NCI-H2171 (cell line): ENCODE data around the gene NDUFAF5.

Source experiments
- DNase-seq: peaks from one replicate; lab custom pipeline; 2025; lab: John Stamatoyannopoulos, UW

The NDUFAF5 gene

DNA sequence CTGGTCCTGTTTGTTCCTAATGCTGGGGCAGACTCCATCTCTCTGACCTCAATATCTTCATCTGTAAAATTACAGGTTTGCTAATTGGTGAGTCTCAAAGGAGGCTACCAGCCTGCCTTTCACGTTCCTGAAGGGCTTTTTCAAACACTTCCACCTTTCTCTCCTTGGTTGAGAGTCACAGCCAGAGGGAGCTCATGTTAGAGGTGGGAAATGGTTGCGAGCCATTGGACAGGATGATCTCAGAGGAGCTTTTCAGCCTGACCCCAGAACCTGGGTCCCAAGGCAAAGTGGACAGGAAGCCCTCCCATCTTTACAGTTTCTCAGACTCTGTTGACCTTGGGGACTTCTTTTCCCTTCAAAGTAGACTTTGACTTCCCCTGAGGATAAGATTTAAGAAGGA, 37.6 kb downstream of the NDUFAF5 start:
- no peak for DNase-seq

DNA sequence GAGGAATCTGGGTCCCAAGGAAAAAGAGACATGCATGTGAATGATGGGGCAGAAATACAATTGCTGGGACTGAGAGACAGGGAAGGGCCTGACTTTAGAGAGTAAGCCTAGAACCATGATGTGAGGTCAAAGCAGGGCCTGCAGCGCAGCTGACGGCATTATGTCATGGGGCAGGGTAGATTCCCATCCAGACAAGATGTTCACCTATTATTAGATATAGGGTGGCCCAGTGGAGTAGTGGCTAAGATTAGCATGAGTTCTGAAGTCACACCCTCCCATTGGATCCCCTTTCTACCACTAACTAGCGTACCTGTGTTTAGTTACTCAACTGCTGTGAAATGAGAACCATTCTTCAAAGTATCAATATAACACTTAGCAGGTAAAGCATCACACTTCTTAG, 39.6 kb downstream of the NDUFAF5 start:
- DNase-seq: no peak

DNA sequence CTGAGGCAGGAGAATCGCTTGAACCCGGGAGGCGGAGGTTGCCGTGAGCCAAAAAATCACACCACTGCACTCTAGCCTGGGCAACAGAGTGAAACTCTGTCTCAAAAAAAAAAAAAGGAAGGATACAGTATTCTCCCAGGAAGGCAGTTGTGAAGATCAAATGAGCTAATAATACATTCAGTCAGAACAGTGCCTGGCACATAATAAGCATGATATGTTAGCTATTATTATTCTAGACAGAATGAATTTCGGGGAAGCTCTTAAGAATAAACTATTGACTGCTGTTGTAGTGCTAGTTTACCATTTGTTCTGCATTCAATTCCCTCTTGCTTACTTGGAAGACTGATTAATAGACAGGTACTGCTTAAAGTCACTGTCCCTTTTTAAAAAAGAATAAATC, 40.6 kb downstream of the NDUFAF5 start:
- no peak for DNase-seq

- DNase-seq: no peak
Measured at GRCh38 chr20:13831476-13831875, 46.6 kb downstream of the NDUFAF5 start.

- DNase-seq: no peak
Measured at GRCh38 chr20:13838664-13839063, 53.8 kb downstream of the NDUFAF5 start.

DNA sequence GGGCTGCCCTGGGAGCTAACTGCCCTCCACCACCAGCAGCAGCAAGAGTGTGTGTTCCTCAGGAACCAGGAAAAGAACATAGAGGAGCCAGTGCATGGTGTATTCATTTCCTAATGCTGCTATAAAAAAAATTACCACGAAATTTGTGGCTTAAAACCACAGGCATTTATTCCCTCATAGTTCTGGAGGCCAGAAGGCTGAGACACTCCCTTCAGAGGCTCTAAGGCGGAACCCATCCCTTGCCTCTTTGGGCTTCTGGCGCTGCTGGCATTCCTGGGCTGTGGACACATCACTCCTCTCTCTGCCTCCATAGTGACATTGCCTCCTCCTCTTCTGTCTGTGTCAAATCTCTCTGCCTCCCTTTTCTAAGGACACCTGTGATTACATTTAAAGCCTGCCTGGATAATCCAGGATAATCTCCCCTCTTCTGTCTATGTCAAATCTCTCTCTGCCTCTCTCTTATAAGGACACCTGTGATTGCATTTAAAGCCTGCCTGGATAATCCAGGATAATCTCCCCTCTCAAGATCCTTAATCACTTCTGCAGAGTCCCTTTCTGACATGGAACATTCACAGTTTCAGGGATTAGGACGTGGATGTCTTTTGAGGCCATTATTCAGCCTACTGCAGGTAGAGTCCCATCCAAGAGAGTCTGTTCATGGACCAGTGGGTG, 54.7 kb downstream of the NDUFAF5 start:
- DNase-seq: no peak

- DNase-seq: no peak
Measured at GRCh38 chr20:13840093-13840465, 55.3 kb downstream of the NDUFAF5 start.

GRCh38 chr20:13841206-13841605, 56.4 kb downstream of the NDUFAF5 start:
- DNase-seq: peak; percentile 40

DNA sequence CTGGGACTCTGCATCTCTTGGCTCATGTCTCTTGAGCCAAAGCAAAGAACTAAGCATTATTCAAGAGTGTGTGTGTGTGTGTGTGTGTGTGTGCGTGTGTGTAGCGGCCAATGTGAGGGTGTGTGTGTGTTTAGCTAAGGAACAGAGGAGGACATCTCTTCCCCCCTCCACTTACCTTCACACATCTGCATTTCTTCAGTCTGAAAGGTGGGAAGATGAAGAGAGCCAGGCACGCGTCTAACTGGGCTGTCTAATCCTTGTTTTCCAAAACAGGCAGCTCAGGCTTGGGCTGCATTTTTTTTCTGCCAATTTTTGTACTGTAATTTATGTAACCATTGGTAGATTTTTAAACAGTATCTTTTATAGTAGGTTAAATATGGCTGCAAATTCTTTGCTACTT, 59.5 kb downstream of the NDUFAF5 start:
- no peak for DNase-seq

DNA sequence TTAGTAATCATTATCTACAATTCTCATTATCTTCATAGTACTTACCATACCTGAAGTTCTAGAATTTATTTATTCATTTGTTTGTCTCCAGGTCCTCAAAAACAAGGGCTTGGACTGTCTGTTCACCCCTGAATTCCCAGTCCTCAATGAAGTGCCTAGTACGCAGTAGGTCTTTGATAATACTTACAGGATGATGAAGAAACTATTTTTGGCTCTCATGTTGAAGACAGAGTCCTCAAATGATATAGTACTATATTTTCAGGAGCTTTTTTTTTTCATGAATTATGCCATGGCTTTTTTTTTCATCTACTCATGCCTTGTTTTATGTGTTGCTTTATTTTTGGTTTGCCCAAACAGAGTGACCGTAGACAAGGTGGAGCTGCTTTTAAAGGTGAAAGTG, 66.5 kb downstream of the NDUFAF5 start:
- DNase-seq: no peak

DNA sequence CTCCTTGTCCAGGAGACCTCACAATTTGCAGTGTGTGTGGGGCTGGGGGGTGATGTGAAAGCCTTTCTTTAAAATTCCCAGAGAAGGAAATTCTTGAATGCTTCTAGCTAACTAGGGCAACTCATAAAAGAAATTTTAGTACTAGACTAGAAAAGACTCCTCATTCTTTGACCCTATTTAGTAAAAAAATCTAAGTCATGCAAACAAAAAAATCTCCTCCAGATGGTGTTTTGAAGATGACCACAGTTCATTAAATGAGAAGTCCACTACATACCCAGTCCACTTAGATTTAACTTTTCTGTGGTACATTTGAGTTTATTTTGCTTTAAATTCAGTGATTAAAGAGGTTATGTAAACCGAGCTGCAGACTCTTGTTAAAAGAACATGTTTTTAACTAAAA, 67.5 kb downstream of the NDUFAF5 start:
- no peak for DNase-seq

GRCh38 chr20:13855613-13856012, 70.8 kb downstream of the NDUFAF5 start:
- no peak for DNase-seq

- no peak for DNase-seq
Measured at GRCh38 chr20:13856354-13856753, 71.5 kb downstream of the NDUFAF5 start.

- DNase-seq: no peak
Measured at GRCh38 chr20:13857304-13857703, 72.5 kb downstream of the NDUFAF5 start.

DNA sequence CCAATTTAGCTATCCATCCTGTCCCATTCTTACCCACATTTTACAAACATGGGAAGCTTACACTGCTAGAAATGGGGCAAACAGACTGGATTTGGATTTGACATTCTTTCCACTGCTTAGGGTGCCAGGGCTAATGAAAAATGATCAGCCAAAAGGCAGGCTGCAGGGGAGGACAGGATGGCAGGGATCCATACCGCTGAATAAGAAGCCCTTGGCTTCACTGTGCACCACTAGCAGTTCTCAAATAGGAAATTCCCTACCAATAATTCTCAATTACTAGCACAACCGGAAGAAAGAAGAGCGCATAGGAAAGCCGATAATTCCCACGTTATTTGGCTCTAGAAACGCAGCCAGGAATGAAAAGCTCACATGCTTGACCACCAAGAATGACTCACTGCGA, 73.1 kb downstream of the NDUFAF5 start:
- DNase-seq: no peak

DNA sequence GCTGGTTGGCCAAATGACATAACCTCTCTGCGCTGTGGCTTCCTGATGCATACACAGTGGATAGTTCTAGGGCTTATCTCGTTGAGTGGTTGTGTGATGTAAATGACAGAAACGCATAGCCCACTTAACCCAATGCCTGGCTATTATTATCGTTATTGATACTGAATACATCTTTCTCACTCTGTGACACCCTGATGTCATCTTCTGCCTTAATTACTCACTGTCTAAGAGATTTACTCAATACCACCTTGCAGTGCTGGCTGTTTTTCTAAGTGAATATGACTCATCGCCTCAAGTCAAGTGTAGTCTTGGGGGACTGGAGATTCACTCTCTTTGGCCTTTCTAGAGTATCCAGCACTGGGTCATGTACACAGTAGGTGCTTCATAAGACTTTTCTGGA, 73.6 kb downstream of the NDUFAF5 start:
- DNase-seq: no peak

DNA sequence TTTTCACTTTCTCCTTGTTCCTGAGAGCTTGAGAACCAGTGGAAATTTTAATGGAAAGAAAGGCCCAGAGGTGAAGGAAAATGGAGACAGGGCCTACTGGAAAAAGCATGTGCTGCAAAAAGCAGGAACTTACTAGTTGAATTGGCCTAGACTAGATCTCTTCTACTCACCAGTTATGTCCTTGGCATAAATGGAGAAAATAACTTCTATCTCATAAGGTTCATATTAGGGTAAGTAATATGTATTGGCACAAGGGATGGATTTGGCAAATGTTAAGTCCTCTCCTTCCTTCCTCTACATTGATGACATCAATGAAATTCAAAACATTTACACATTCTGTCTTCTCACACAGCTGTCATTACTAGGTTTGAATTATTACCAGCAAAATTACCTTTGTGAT, 74.0 kb downstream of the NDUFAF5 start:
- DNase-seq: no peak

GRCh38 chr20:13862245-13862644, 77.4 kb downstream of the NDUFAF5 start:
- DNase-seq: no peak

DNA sequence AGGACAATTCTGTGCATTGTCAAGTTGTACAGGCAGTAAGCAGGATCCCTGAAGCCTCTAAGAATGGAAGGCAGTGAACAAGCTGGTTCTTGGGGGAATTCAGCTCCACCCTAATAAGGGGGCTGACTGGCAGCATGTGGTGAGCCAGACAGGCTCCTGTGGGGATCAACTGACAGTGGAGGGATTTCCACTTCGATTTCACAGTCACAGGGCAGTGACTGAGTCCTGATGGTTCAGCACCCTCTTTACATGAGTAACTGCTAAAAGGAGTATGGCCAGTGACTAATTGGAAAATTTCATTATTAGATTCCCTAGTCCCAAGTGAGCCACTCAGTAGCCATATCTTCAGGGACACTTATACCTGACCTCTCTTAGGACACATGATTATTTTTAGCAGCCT, 78.4 kb downstream of the NDUFAF5 start:
- no peak for DNase-seq

DNA sequence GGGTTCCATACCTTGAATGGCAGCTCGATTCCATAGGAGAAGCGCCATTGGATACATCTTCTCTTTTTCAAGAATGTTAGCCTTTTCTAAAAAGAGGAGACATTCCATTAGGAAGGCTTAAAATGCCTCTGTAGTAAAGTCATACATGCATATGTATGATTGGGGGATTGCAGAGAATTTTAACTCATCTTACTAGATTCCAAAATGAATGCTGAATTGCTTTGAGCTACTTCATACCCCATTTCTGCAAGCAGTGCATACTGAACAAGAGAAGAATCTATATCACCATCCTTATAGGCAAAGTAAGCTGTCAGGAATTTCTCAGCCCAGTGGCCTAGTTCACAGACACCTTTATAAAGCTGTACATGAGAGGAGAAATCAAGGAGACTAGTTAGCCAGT, 80.3 kb downstream of the NDUFAF5 start:
- DNase-seq: no peak

GRCh38 chr20:13865791-13866351, 81.0 kb downstream of the NDUFAF5 start:
- DNase-seq: no peak

DNA sequence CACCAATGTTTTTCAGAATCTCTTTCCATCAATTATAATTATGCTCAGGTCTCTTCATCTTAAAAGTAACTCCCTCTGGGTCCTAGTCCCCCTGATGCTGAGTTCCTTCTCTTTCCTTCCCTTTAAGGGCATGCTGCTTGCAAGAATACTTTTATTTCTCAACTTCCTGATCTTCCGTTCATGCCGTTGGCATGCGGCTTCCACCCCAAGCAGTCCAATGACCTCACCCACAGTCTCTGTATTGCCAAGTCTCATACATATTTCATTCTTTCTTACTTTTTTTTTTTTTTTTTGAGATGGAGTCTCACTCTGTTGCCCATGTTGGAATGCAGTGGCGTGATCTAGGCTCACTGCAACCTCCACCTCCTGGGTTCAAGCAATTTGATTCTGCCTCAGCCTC, 83.5 kb downstream of the NDUFAF5 start:
- no peak for DNase-seq

DNA sequence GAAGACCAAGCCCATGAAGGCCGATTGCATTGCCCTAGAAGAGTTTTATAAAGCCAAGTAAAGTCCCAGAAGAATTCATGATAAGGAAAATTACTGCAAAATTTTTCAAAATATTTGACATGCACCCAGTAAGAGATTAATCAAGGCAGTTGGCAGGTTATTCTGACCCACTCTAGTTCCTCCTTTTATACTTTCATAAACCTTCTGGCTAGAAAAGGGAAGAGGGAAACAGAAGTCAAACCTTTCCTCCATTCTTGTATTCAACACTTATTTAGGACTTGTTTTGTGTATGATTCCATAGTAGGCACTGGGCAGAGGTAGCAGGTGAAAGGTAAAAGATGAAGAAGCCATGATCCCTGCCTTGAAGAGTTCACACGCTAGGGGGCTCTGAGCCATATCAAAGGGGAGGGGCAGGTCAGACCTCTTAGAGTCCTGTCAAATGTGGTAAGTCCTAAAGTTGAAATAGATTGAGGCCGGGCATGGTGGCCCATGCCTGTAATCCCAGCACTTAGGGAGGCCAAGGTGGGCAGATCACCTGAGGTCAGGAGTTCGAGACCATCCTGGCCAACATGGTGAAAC, 85.4 kb downstream of the NDUFAF5 start:
- DNase-seq: no peak
